ENCODE results near the gene LILRB2. TPM values are rescaled to one million over a fixed set of nuclear protein-coding genes. Genes with fewer than 3 reads are reported as not detected.

The LILRB2 gene
- total RNA-seq, 1 experiment from 2014 or later = not detected

DNA sequence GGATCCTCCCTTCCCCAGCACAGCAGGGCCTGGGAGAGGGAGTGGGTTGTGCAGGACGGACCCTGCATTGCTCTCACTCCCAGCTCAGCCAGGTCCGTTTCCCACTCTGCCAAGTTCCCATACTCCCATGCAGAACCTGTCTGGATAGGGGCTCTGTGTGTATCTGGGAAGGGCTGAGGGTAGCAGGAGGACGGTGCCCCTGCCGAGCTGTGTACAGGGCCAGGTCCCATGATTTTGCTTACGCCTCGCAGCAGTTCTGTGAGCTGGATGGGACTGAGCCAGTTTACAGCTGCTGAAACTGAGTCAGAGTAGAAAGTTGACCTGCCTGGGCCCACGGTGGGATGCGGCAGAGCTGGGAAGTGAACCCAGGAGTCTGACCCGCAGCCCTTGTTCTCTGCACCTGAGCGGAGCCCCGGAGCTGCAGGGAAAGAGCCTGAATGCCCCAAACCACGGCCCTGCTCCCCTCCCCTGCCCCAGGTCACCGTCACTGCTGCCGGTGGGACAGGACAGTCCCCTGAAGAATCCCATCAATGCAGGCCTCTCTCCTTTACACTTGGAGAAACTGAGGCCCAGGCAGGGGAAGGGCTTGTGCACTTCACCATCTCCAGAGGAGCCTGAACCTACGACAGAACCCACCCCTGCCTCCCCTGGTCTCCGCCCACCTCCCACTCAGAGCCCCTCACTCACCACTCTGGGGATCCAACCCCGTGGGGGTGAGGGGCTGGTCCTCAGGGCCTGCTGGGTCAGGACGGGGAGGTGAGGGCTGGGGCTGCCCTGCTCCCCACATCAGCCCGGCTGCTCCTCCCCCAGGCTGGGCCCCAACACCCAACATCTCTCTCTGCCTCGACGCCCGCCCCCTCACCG is 27.3 kb downstream of the LILRB2 start:
- no peak overlapping the region for H3K27ac ChIP-seq (ENCODE audit: insufficient read length, low read depth, low read length)
- no peak overlapping the region for H2AK5ac ChIP-seq (ENCODE audit: insufficient read length, low read length)
- H4K91ac ChIP-seq (ENCODE audit: insufficient read length, low read depth, low read length) = no peak overlapping the region
- no peak overlapping the region for H3K9ac ChIP-seq (ENCODE audit: extremely low read depth, insufficient read length, low read length)
- DNase-seq = peak; percentile 19
- no peak overlapping the region for H2BK120ac ChIP-seq (ENCODE audit: low read depth, low read length, poor library complexity, severe bottlenecking)
- no peak overlapping the region for H2BK12ac ChIP-seq (ENCODE audit: insufficient read length, low read depth, low read length)
- H3K23me2 ChIP-seq (ENCODE audit: insufficient read length, low read depth, low read length, poor library complexity, severe bottlenecking) = no peaks in the 10 kb centered on the region
- no peak overlapping the region for H3K27ac Mint-ChIP-seq
- H3K27me3 Mint-ChIP-seq (ENCODE audit: low read depth) = peaks cover 39% of the 10 kb centered on the region
- no peak overlapping the region for H3K23ac ChIP-seq (ENCODE audit: insufficient read length, low read depth, low read length)
- no peak overlapping the region for H4K5ac ChIP-seq (ENCODE audit: insufficient read length, low read depth, low read length)
- H2AFZ ChIP-seq (ENCODE audit: low read length) = no peak overlapping the region
- H3K9me3 Mint-ChIP-seq = peaks cover 0 to 27% of the 10 kb centered on the region in 2 experiments; a peak in 2 of 5 replicates
- no peak overlapping the region for H3K18ac ChIP-seq (ENCODE audit: insufficient read length, low read depth, low read length)
- H3K79me1 ChIP-seq (ENCODE audit: insufficient read depth, low read depth, low read length, poor library complexity, severe bottlenecking) = no peaks in the 10 kb centered on the region
- H2BK20ac ChIP-seq (ENCODE audit: low read depth, low read length, poor library complexity, severe bottlenecking) = no peak overlapping the region
- no peaks in the 10 kb centered on the region for H3K36me3 Mint-ChIP-seq (ENCODE audit: insufficient read depth in 1 of 3, low read depth in 3 of 3)
- no peaks in the 10 kb centered on the region for H3K9me3 ChIP-seq (ENCODE audit: control insufficient read depth, low read depth, low read length)
- no peak overlapping the region for H3K4ac ChIP-seq (ENCODE audit: low read depth, low read length)
- TF ChIP-seq, protein P1, sequence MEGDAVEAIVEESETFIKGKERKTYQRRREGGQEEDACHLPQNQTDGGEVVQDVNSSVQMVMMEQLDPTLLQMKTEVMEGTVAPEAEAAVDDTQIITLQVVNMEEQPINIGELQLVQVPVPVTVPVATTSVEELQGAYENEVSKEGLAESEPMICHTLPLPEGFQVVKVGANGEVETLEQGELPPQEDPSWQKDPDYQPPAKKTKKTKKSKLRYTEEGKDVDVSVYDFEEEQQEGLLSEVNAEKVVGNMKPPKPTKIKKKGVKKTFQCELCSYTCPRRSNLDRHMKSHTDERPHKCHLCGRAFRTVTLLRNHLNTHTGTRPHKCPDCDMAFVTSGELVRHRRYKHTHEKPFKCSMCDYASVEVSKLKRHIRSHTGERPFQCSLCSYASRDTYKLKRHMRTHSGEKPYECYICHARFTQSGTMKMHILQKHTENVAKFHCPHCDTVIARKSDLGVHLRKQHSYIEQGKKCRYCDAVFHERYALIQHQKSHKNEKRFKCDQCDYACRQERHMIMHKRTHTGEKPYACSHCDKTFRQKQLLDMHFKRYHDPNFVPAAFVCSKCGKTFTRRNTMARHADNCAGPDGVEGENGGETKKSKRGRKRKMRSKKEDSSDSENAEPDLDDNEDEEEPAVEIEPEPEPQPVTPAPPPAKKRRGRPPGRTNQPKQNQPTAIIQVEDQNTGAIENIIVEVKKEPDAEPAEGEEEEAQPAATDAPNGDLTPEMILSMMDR (conservative IDR thresholded peaks at IDR 0.05) = no peak
- no peak overlapping the region for H3K4me2 ChIP-seq (ENCODE audit: insufficient read depth, insufficient read length, low read length)
- no peak overlapping the region for H4K8ac ChIP-seq (replicated peaks; ENCODE audit: insufficient read length, low read depth, low read length)
- H3T11ph ChIP-seq (ENCODE audit: low read length) = no peak overlapping the region
- no peak overlapping the region for H2BK15ac ChIP-seq (ENCODE audit: low read depth, low read length)
- H3K79me2 ChIP-seq (ENCODE audit: insufficient read depth, low read length) = no peaks in the 10 kb centered on the region
- no peak overlapping the region for H3K4me3 Mint-ChIP-seq
- H4K20me1 ChIP-seq (ENCODE audit: control insufficient read depth, insufficient read depth, insufficient read length) = no peaks in the 10 kb centered on the region
- WGBS (ENCODE audit: extremely low coverage, insufficient read length, low lambda C conversion rate) = no CpG with 5 or more reads among the region's 23 CpGs
- no peak overlapping the region for H2BK5ac ChIP-seq (ENCODE audit: insufficient read length, low read length)
- H3K27me3 ChIP-seq (ENCODE audit: insufficient read depth, low read length) = no peaks in the 10 kb centered on the region
- no peak overlapping the region for H3K56ac ChIP-seq (ENCODE audit: insufficient read length, low read depth, low read length)
- H3K4me1 Mint-ChIP-seq = peaks cover 3 to 6% of the 10 kb centered on the region in 2 experiments; a peak in 3 of 4 replicates
- no peak overlapping the region for H3K14ac ChIP-seq (ENCODE audit: insufficient read depth, low read length)
- H3K4me1 ChIP-seq (ENCODE audit: insufficient read depth, low read length) = no peaks in the 10 kb centered on the region
